AG04450 (cell line): Measurements from ENCODE around the gene CAPN8. TPM values are rescaled to one million over a fixed set of nuclear protein-coding genes. Genes with fewer than 3 reads are reported as not detected.
"Not testable (repeated sequence)": the region's sequence is repeated elsewhere in the genome, so short reads cannot be mapped to it uniquely, and the experiment has no call there.

Experiments
- CTCF ChIA-PET: fragments of 300-600, 350-600 bp; formaldehyde crosslinking; extraction: SDS; loops from one replicate; lab custom pipeline; 2022; ENCODE audit warnings: antibody characterized with exemption, inconsistent platforms; lab: Charles Lee
- POLR2A ChIA-PET: fragments of 350-600 bp; formaldehyde crosslinking; extraction: SDS; loops from one replicate; lab custom pipeline; 2021; ENCODE audit warnings: antibody characterized with exemption, inconsistent platforms; lab: Yijun Ruan, JAX
- DNase-seq: peaks from one replicate; pipeline ENCODE4 v3.0.0-alpha.2; 2011; ENCODE audit warnings: low read depth, low spot score
- H3K27ac ChIP-seq: one replicate; pipeline ENCODE4 v1.5.1; 2012; ENCODE audit warnings: low read depth, low read length, control low read depth
- H3K27me3 ChIP-seq: one replicate; pipeline ENCODE4 v1.6.0; 2012; ENCODE audit warnings: low read length; ENCODE audit not compliant: control insufficient read depth, insufficient read depth
- H3K4me3 ChIP-seq: 2 replicates; pipeline ENCODE4 v1.5.1; 2011; ENCODE audit warnings: mild to moderate bottlenecking, low read depth, low read length, control low read depth
- H3K9me3 ChIP-seq: 2 replicates; pipeline ENCODE4 v1.5.1; 2012; ENCODE audit warnings: low read length; ENCODE audit not compliant: control insufficient read depth, insufficient read depth
- CTCF ChIP-seq: IDR thresholded peaks from 2 replicates; pipeline ENCODE4 v1.5.1; 2011; ENCODE audit warnings: low read depth, low read length, control low read depth, inconsistent platforms
- polyA plus RNA-seq: library from polyadenylated mRNA; depleted of rRNA; stranded (reverse); fragments of >200 nt; gene quantifications from 2 replicates; pipeline ENCODE4 v1.2.3, GENCODE V29; 2011

The CAPN8 gene
- polyA plus RNA-seq, 1 experiment: not detected

DNA sequence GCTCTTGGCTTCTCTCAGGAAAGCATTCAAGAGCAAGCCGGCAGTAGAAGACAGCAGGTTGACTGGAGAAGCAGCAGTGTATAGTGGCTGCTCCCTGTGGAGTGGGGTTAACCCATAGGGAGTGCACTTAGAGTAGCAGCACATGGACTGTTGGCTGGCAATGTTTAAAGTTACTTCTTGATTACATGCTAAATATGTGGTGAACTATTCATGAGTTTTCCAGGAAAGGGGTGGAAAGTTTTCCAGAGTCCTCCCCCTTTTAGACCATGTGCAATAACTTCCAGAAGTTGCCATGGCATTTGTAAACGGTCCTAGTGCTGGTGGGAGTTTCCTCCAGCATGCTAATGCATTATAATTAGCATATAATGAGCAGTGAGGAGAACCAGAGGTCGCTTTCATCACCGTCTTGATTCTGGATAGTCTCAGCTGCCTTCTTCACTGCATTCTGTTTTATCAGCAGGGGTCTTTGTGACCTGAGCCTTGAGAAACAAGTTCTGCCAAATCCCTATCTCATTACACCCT is 140.5 kb downstream of the CAPN8 start:
- ChIA-PET CTCF (no interaction called here), POLR2A (no interaction called here)
- Histone ChIP-seq H3K4me3 (no peak overlapping the region), H3K27me3 (peaks cover 13% of the 10 kb centered on the region), H3K27ac (no peak overlapping the region), H3K9me3 (no peaks in the 10 kb centered on the region)
- TF ChIP-seq CTCF: no peak
- no peak for DNase-seq

DNA sequence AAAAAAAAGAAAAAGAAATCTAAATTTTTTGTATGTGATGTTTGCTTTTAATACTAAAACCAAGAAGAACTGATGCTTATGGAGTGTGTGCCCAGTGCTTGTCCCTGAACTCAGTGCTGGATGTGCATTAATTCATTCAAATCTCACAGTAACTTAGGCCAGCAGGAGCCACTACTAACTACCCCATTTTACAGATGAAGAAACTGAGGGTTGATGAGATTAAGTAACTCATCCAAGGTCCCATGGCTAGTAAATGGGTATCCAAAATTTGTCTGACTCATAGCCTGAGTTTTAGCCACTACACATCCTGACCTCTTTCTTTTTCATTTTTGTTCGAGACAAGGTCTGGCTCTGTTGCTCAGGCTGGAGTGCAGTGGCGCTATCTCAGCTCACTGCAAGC is 144.4 kb downstream of the CAPN8 start:
- H3K27ac ChIP-seq: no peak overlapping the region
- CTCF ChIA-PET: interaction anchor here (1.5 kb wide), 1 partner anchor 387 kb away, joined by 3 read pairs; no protein-coding TSS in a partner anchor
- TF ChIP-seq CTCF: no peak
- H3K27me3 ChIP-seq: peaks cover 16% of the 10 kb centered on the region
- DNase-seq: no peak
- no peak overlapping the region for H3K4me3 ChIP-seq
- POLR2A ChIA-PET: no interaction called here
- no peaks in the 10 kb centered on the region for H3K9me3 ChIP-seq

- no peak overlapping the region for H3K4me3 ChIP-seq
- ChIA-PET CTCF (interaction anchor here (0.9 to 1.5 kb wide), 2 partner anchors 12 to 386 kb away, joined by 3 to 5 read pairs; no protein-coding TSS in a partner anchor), POLR2A (no interaction called here)
- TF ChIP-seq CTCF: no peak
- no peak overlapping the region for H3K27ac ChIP-seq
- no peaks in the 10 kb centered on the region for H3K9me3 ChIP-seq
- H3K27me3 ChIP-seq: peaks cover 11% of the 10 kb centered on the region
- no peak for DNase-seq
These were observed 145.3 kb downstream of the CAPN8 start for GRCh38 chr1:223520200-223520599.

- no peak for TF ChIP-seq CTCF
- Histone ChIP-seq H3K9me3 (no peaks in the 10 kb centered on the region), H3K27ac (no peak overlapping the region), H3K4me3 (no peak overlapping the region), H3K27me3 (peaks cover 20% of the 10 kb centered on the region)
- DNase-seq: no peak
- ChIA-PET CTCF (no interaction called here), POLR2A (no interaction called here)
These were observed 146.4 kb downstream of the CAPN8 start for GRCh38 chr1:223519116-223519515.

GRCh38 chr1:223518553-223518952 is 146.9 kb downstream of the CAPN8 start:
- H3K27me3 ChIP-seq: peaks cover 21% of the 10 kb centered on the region
- H3K9me3 ChIP-seq, DNase-seq, POLR2A ChIA-PET, H3K27ac ChIP-seq, H3K4me3 ChIP-seq, CTCF ChIA-PET: not testable (repeated sequence)
